ENCODE results near the gene WDR81. TPM values are rescaled to one million over a fixed set of nuclear protein-coding genes. Genes with fewer than 3 reads are reported as not detected.

WDR81 gene
- total RNA-seq (10 to 100 TPM; 24.8 to 25.0 TPM), total RNA-seq (33.0 to 193 (median 76.7) reads per million in 172 experiments)
- 28.3 TPM for polyA plus RNA-seq (2013, experiment 1 of 2)
- polyA plus RNA-seq (2013, experiment 2 of 2) = 32.9 TPM

GRCh38 chr17:1724351-1724868 lies at the start of gene WDR81:
Gene WDR81 (plus strand): TSS chr17:1724704. CDS start chr17:1724960, 256 bp downstream.
- H3K36me3 ChIP-seq (ENCODE audit: insufficient read depth, low read length) = peaks cover 28% of the 10 kb centered on the region
- peaks cover 29% of the 10 kb centered on the region for H3K4me1 Mint-ChIP-seq (ENCODE audit: low read depth)
- H3K4me1 ChIP-seq (ENCODE audit: insufficient read depth, low read length) = peaks cover 82% of the 10 kb centered on the region
- TF ChIP-seq, protein P1, sequence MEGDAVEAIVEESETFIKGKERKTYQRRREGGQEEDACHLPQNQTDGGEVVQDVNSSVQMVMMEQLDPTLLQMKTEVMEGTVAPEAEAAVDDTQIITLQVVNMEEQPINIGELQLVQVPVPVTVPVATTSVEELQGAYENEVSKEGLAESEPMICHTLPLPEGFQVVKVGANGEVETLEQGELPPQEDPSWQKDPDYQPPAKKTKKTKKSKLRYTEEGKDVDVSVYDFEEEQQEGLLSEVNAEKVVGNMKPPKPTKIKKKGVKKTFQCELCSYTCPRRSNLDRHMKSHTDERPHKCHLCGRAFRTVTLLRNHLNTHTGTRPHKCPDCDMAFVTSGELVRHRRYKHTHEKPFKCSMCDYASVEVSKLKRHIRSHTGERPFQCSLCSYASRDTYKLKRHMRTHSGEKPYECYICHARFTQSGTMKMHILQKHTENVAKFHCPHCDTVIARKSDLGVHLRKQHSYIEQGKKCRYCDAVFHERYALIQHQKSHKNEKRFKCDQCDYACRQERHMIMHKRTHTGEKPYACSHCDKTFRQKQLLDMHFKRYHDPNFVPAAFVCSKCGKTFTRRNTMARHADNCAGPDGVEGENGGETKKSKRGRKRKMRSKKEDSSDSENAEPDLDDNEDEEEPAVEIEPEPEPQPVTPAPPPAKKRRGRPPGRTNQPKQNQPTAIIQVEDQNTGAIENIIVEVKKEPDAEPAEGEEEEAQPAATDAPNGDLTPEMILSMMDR (IDR thresholded peaks at IDR 0.05) = no peak
- H3K9me3 Mint-ChIP-seq = no peaks in the 10 kb centered on the region
- CTCF ChIA-PET = no interaction called here
- peak within 1 kb of the TSS; percentile 34 to 35 for H3K27ac ChIP-seq (ENCODE audit: low read depth in 1 of 2, low read length in 2 of 2)
- intact Hi-C loops (cut with DNase I, micrococcal nuclease) = loop anchor here (1.0 to 10.0 kb wide), 6 partner anchors 38 to 560 kb away; partner anchors contain the start of genes RTN4RL1 (in 1 of the 2), SERPINF1 (in 1 of the 2) and SMYD4 (in 1 of the 2)
- peak within 1 kb of the TSS; percentile 85 for H3K27ac Mint-ChIP-seq
- no peaks in the 10 kb centered on the region for H3K27me3 Mint-ChIP-seq
- H3K4me3 ChIP-seq (ENCODE audit: low read length) = peak within 1 kb of the TSS; percentile 60
- no peaks in the 10 kb centered on the region for H3K9me3 ChIP-seq (ENCODE audit: control insufficient read depth in 1 of 2, insufficient read depth in 1 of 2, low read length in 2 of 2)
- peak within 1 kb of the TSS; percentile 86 for H3K4me3 Mint-ChIP-seq
- peaks cover 27% of the 10 kb centered on the region for H3K36me3 Mint-ChIP-seq (ENCODE audit: low read depth)
- peak; percentile 75 for ATAC-seq (ENCODE audit: poor library complexity)
- H3K27me3 ChIP-seq (ENCODE audit: control insufficient read depth in 1 of 2, insufficient read depth in 2 of 2, low read length in 2 of 2) = no peaks in the 10 kb centered on the region
- POLR2A ChIA-PET = interaction anchor here (0.8 to 4.8 kb wide), 10 partner anchors 8 to 301 kb away, joined by 3 to 34 read pairs (median 5); partner anchors contain the start of genes RPA1, RTN4RL1, SERPINF1 and SMYD4
- DNase-seq = peak; percentile 68 to 94 (median 82)

- DNase-seq (no peak), ATAC-seq (ENCODE audit: poor library complexity) (no peak)
- Histone ChIP-seq H3K27me3 (ENCODE audit: control insufficient read depth in 1 of 2, insufficient read depth in 2 of 2, low read length in 2 of 2) (no peaks in the 10 kb centered on the region), H3K27ac (ENCODE audit: low read depth in 1 of 2, low read length in 2 of 2) (no peak overlapping the region), H3K4me1 (ENCODE audit: insufficient read depth, low read length) (peaks cover 14% of the 10 kb centered on the region), H3K36me3 (ENCODE audit: insufficient read depth, low read length) (peaks cover 94% of the 10 kb centered on the region), H3K9me3 (ENCODE audit: control insufficient read depth in 1 of 2, insufficient read depth in 1 of 2, low read length in 2 of 2) (no peaks in the 10 kb centered on the region), H3K4me3 (ENCODE audit: low read length) (no peak overlapping the region)
- CTCF ChIA-PET = no interaction called here
- Mint-ChIP-seq H3K27me3 (no peaks in the 10 kb centered on the region), H3K9me3 (no peaks in the 10 kb centered on the region), H3K4me1 (ENCODE audit: low read depth) (peaks cover 32% of the 10 kb centered on the region), H3K36me3 (ENCODE audit: low read depth) (peaks cover 98% of the 10 kb centered on the region), H3K27ac (no peak overlapping the region), H3K4me3 (peak overlapping the region; percentile 13)
- intact Hi-C loops (cut with DNase I, micrococcal nuclease) = no loop called here
- POLR2A ChIA-PET = no interaction called here
- TF ChIP-seq, protein P1 (IDR thresholded peaks at IDR 0.05) = no peak
These were observed 48.1 kb upstream of the WDR81 start for GRCh38 chr17:1676401-1676800.

DNA sequence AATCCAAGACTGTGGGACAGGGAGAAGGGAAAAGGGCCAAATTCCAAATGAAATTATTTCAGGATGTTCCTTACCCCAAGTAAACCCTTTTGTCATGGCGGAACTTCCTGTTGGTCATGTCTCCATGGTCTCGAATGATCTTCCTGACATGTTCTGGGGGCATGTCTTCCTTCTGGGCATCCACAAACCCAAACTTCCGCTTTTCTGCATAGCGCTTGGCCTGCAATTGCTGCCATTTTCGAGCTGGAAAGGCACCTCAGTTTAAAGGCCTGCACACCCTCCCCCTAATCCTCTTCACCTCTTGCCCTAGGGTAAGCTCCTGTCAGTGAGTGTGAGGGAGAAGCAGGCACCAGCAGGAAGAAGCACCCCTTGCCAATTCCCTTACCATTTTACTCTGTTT lies 41.0 kb upstream of the WDR81 start:
- Histone ChIP-seq H3K27me3 (ENCODE audit: control insufficient read depth in 1 of 2, insufficient read depth in 2 of 2, low read length in 2 of 2) (no peaks in the 10 kb centered on the region), H3K36me3 (ENCODE audit: insufficient read depth, low read length) (peaks cover 48% of the 10 kb centered on the region), H3K4me3 (ENCODE audit: low read length) (peak overlapping the region; percentile 93), H3K9me3 (ENCODE audit: control insufficient read depth in 1 of 2, insufficient read depth in 1 of 2, low read length in 2 of 2) (no peaks in the 10 kb centered on the region), H3K27ac (ENCODE audit: low read depth in 1 of 2, low read length in 2 of 2) (no peak overlapping the region), H3K4me1 (ENCODE audit: insufficient read depth, low read length) (peaks cover 33% of the 10 kb centered on the region)
- Mint-ChIP-seq H3K4me3 (peak overlapping the region; percentile 99), H3K27ac (peak overlapping the region; percentile 96), H3K4me1 (ENCODE audit: low read depth) (peaks cover 49% of the 10 kb centered on the region), H3K36me3 (ENCODE audit: low read depth) (peaks cover 64% of the 10 kb centered on the region), H3K27me3 (no peaks in the 10 kb centered on the region), H3K9me3 (no peaks in the 10 kb centered on the region)
- TF ChIP-seq, protein P1 (IDR thresholded peaks at IDR 0.05) = no peak
- intact Hi-C loops (cut with DNase I, micrococcal nuclease) = loop anchor here (1.0 to 10.0 kb wide), 3 partner anchors 32 to 361 kb away; partner anchors contain the start of genes OVCA2 (in 1 of the 2), RILP (in 1 of the 2) and SCARF1 (in 1 of the 2)
- DNase-seq (peak in 1 of 14 experiments; percentile 23), ATAC-seq (ENCODE audit: poor library complexity) (no peak)
- CTCF ChIA-PET = interaction anchor here (0.7 to 1.0 kb wide), 3 partner anchors 14 to 371 kb away, joined by 3 to 5 read pairs (median 4); partner anchors contain the start of gene HIC1
- POLR2A ChIA-PET = interaction anchor here (0.8 to 3.5 kb wide), 15 partner anchors 11 to 653 kb away, joined by 3 to 52 read pairs (median 8); partner anchors contain the start of genes RILP, RPA1, SLC43A2 and SMG6
